ENCODE data around the gene BRD9. TPM values are rescaled to one million over a fixed set of nuclear protein-coding genes. Genes with fewer than 3 reads are reported as not detected.
"Not testable (repeated sequence)": the region's sequence is repeated elsewhere in the genome, so short reads cannot be mapped to it uniquely, and the experiment has no call there.

BRD9 gene
- total and polyA plus RNA-seq, 4 donors, result 33.4 to 49.2 (median 41.2) TPM

GRCh38 chr5:854217-854616, 38.4 kb downstream of the BRD9 start:
- Histone ChIP-seq H3K4me1 (ENCODE audit: control insufficient read depth, insufficient read depth, low read length) (peaks cover 12% of the 10 kb centered on the region), H3K4me3 (ENCODE audit: low read depth, low read length) (no peak overlapping the region), H3K27me3 (ENCODE audit: control insufficient read depth, insufficient read depth, low read length) (no peaks in the 10 kb centered on the region), H3K36me3 (ENCODE audit: control insufficient read depth, insufficient read depth, low read length) (peaks cover 19% of the 10 kb centered on the region), H3K27ac (ENCODE audit: low read depth, low read length) (no peak overlapping the region), H3K9me3 (ENCODE audit: control insufficient read depth, insufficient read depth, low read length) (no peaks in the 10 kb centered on the region)
- 92% methylated on average over 13 of the region's 13 CpGs for WGBS (ENCODE audit: insufficient coverage)
- DNase-seq (ENCODE audit: low read depth in 4 of 6, low spot score in 6 of 6), result no peak

GRCh38 chr5:853416-854090, 39.0 kb downstream of the BRD9 start:
- H3K4me3 ChIP-seq (ENCODE audit: low read depth, low read length); H3K27me3 ChIP-seq (ENCODE audit: control insufficient read depth, insufficient read depth, low read length); H3K9me3 ChIP-seq (ENCODE audit: control insufficient read depth, insufficient read depth, low read length); DNase-seq (ENCODE audit: low read depth in 4 of 6, low spot score in 6 of 6); H3K27ac ChIP-seq (ENCODE audit: low read depth, low read length): not testable (repeated sequence)
- WGBS (ENCODE audit: insufficient coverage), result 87% methylated on average over 13 of the region's 18 CpGs
- peaks cover 13% of the 10 kb centered on the region for H3K4me1 ChIP-seq (ENCODE audit: control insufficient read depth, insufficient read depth, low read length)
- peaks cover 21% of the 10 kb centered on the region for H3K36me3 ChIP-seq (ENCODE audit: control insufficient read depth, insufficient read depth, low read length)

- H3K4me3 ChIP-seq (ENCODE audit: low read depth, low read length), result no peak overlapping the region
- no peak overlapping the region for H3K27ac ChIP-seq (ENCODE audit: low read depth, low read length)
- peaks cover 23% of the 10 kb centered on the region for H3K36me3 ChIP-seq (ENCODE audit: control insufficient read depth, insufficient read depth, low read length)
- DNase-seq (ENCODE audit: low read depth in 4 of 6, low spot score in 6 of 6), result no peak
- H3K27me3 ChIP-seq (ENCODE audit: control insufficient read depth, insufficient read depth, low read length), result no peaks in the 10 kb centered on the region
- peaks cover 13% of the 10 kb centered on the region for H3K4me1 ChIP-seq (ENCODE audit: control insufficient read depth, insufficient read depth, low read length)
- no peaks in the 10 kb centered on the region for H3K9me3 ChIP-seq (ENCODE audit: control insufficient read depth, insufficient read depth, low read length)
- WGBS (ENCODE audit: insufficient coverage), result 91% methylated on average over 55 of the region's 55 CpGs
Measured at GRCh38 chr5:852431-853401, 39.9 kb downstream of the BRD9 start.

GRCh38 chr5:852018-852417, 40.6 kb downstream of the BRD9 start:
- Histone ChIP-seq H3K4me3 (ENCODE audit: low read depth, low read length) (no peak overlapping the region), H3K27me3 (ENCODE audit: control insufficient read depth, insufficient read depth, low read length) (no peaks in the 10 kb centered on the region), H3K27ac (ENCODE audit: low read depth, low read length) (no peak overlapping the region), H3K36me3 (ENCODE audit: control insufficient read depth, insufficient read depth, low read length) (peaks cover 24% of the 10 kb centered on the region), H3K9me3 (ENCODE audit: control insufficient read depth, insufficient read depth, low read length) (no peaks in the 10 kb centered on the region), H3K4me1 (ENCODE audit: control insufficient read depth, insufficient read depth, low read length) (peaks cover 13% of the 10 kb centered on the region)
- 78% methylated on average over 4 of the region's 5 CpGs for WGBS (ENCODE audit: insufficient coverage)
- DNase-seq (ENCODE audit: low read depth in 4 of 6, low spot score in 6 of 6), result no peak

- Histone ChIP-seq H3K27ac (ENCODE audit: low read depth, low read length) (no peak overlapping the region), H3K4me1 (ENCODE audit: control insufficient read depth, insufficient read depth, low read length) (peaks cover 13% of the 10 kb centered on the region), H3K4me3 (ENCODE audit: low read depth, low read length) (no peak overlapping the region), H3K9me3 (ENCODE audit: control insufficient read depth, insufficient read depth, low read length) (no peaks in the 10 kb centered on the region), H3K36me3 (ENCODE audit: control insufficient read depth, insufficient read depth, low read length) (peaks cover 25% of the 10 kb centered on the region), H3K27me3 (ENCODE audit: control insufficient read depth, insufficient read depth, low read length) (no peaks in the 10 kb centered on the region)
- no peak for DNase-seq (ENCODE audit: low read depth in 4 of 6, low spot score in 6 of 6)
- 84% methylated on average over 16 of the region's 16 CpGs for WGBS (ENCODE audit: insufficient coverage)
Measured at GRCh38 chr5:851553-851952, 41.0 kb downstream of the BRD9 start.

- Histone ChIP-seq H3K9me3 (ENCODE audit: control insufficient read depth, insufficient read depth, low read length) (no peaks in the 10 kb centered on the region), H3K4me1 (ENCODE audit: control insufficient read depth, insufficient read depth, low read length) (peaks cover 13% of the 10 kb centered on the region), H3K27ac (ENCODE audit: low read depth, low read length) (no peak overlapping the region), H3K4me3 (ENCODE audit: low read depth, low read length) (no peak overlapping the region), H3K36me3 (ENCODE audit: control insufficient read depth, insufficient read depth, low read length) (peaks cover 26% of the 10 kb centered on the region), H3K27me3 (ENCODE audit: control insufficient read depth, insufficient read depth, low read length) (no peaks in the 10 kb centered on the region)
- 54% methylated on average over 18 of the region's 19 CpGs for WGBS (ENCODE audit: insufficient coverage)
- DNase-seq (ENCODE audit: low read depth in 4 of 6, low spot score in 6 of 6), result no peak
Measured at GRCh38 chr5:851076-851475, 41.5 kb downstream of the BRD9 start.

- 55% methylated on average over 24 of the region's 27 CpGs for WGBS (ENCODE audit: insufficient coverage)
- Histone ChIP-seq H3K36me3 (ENCODE audit: control insufficient read depth, insufficient read depth, low read length) (peaks cover 26% of the 10 kb centered on the region), H3K4me3 (ENCODE audit: low read depth, low read length) (no peak within 1 kb of the TSS), H3K9me3 (ENCODE audit: control insufficient read depth, insufficient read depth, low read length) (no peaks in the 10 kb centered on the region), H3K27ac (ENCODE audit: low read depth, low read length) (no peak within 1 kb of the TSS), H3K27me3 (ENCODE audit: control insufficient read depth, insufficient read depth, low read length) (no peaks in the 10 kb centered on the region), H3K4me1 (ENCODE audit: control insufficient read depth, insufficient read depth, low read length) (peaks cover 13% of the 10 kb centered on the region)
- no peak for DNase-seq (ENCODE audit: low read depth in 4 of 6, low spot score in 6 of 6)
Measured at GRCh38 chr5:850511-851006, 42.0 kb downstream of the BRD9 start, which contains the start of gene ZDHHC11. Gene ZDHHC11 (minus strand): TSS chr5:850986. CDS start chr5:850602, 384 bp downstream.

GRCh38 chr5:849651-850301, 42.8 kb downstream of the BRD9 start:
- Histone ChIP-seq H3K4me1 (ENCODE audit: control insufficient read depth, insufficient read depth, low read length) (peaks cover 18% of the 10 kb centered on the region), H3K36me3 (ENCODE audit: control insufficient read depth, insufficient read depth, low read length) (peaks cover 28% of the 10 kb centered on the region), H3K4me3 (ENCODE audit: low read depth, low read length) (peak overlapping the region; percentile 5), H3K27me3 (ENCODE audit: control insufficient read depth, insufficient read depth, low read length) (no peaks in the 10 kb centered on the region), H3K27ac (ENCODE audit: low read depth, low read length) (no peak overlapping the region), H3K9me3 (ENCODE audit: control insufficient read depth, insufficient read depth, low read length) (no peaks in the 10 kb centered on the region)
- peak in 1 of 6 donors; percentile 49 for DNase-seq (ENCODE audit: low read depth in 4 of 6, low spot score in 6 of 6)
- WGBS (ENCODE audit: insufficient coverage), result 57% methylated on average over 19 of the region's 20 CpGs

- no peak for DNase-seq (ENCODE audit: low read depth in 4 of 6, low spot score in 6 of 6)
- no peaks in the 10 kb centered on the region for H3K9me3 ChIP-seq (ENCODE audit: control insufficient read depth, insufficient read depth, low read length)
- peaks cover 35% of the 10 kb centered on the region for H3K36me3 ChIP-seq (ENCODE audit: control insufficient read depth, insufficient read depth, low read length)
- peaks cover 18% of the 10 kb centered on the region for H3K4me1 ChIP-seq (ENCODE audit: control insufficient read depth, insufficient read depth, low read length)
- H3K4me3 ChIP-seq (ENCODE audit: low read depth, low read length), result no peak overlapping the region
- no peaks in the 10 kb centered on the region for H3K27me3 ChIP-seq (ENCODE audit: control insufficient read depth, insufficient read depth, low read length)
- WGBS (ENCODE audit: insufficient coverage), result 94% methylated on average over 14 of the region's 14 CpGs
- H3K27ac ChIP-seq (ENCODE audit: low read depth, low read length), result no peak overlapping the region
Measured at GRCh38 chr5:848671-849111, 43.9 kb downstream of the BRD9 start.
